GM23248 (cell line): Measurements from ENCODE around the gene COG5. TPM values are rescaled to one million over a fixed set of nuclear protein-coding genes. Genes with fewer than 3 reads are reported as not detected.

Source experiments
- DNase-seq: peaks from one replicate; pipeline ENCODE4 v3.0.0-alpha.2; 2015
- H2AFZ ChIP-seq: fragments of 200-600 bp; sonication (generic); 2 replicates; pipeline ENCODE4 v1.6.1; 2016; ENCODE audit warnings: antibody characterized with exemption
- H3F3A ChIP-seq: fragments of 200-600 bp; sonication (generic); 2 replicates; pipeline ENCODE4 v1.6.1; 2016; ENCODE audit warnings: mild to moderate bottlenecking, antibody characterized with exemption, mixed run types; ENCODE audit not compliant: insufficient read depth
- H3K27ac ChIP-seq: fragments of 200-600 bp; sonication (generic); 2 replicates; pipeline ENCODE4 v1.5.1; 2016; ENCODE audit warnings: mild to moderate bottlenecking
- H3K27me3 ChIP-seq: fragments of 200-600 bp; sonication (generic); replicated peaks from 2 replicates; pipeline ENCODE4 v1.6.1; 2016; ENCODE audit warnings: mild to moderate bottlenecking; ENCODE audit not compliant: insufficient read depth
- H3K36me3 ChIP-seq: fragments of 200-600 bp; sonication (generic); 2 replicates; pipeline ENCODE4 v1.6.1; 2016; ENCODE audit warnings: low read depth, mild to moderate bottlenecking
- H3K4me1 ChIP-seq: fragments of 200-600 bp; sonication (generic); 2 replicates; pipeline ENCODE4 v1.6.1; 2016; ENCODE audit warnings: mild to moderate bottlenecking; ENCODE audit not compliant: insufficient read depth
- H3K4me2 ChIP-seq: fragments of 200-600 bp; sonication (generic); one replicate; pipeline ENCODE4 v1.6.1; 2016; ENCODE audit warnings: mild to moderate bottlenecking; ENCODE audit not compliant: unreplicated experiment
- H3K4me3 ChIP-seq: fragments of 200-600 bp; sonication (generic); 2 replicates; pipeline ENCODE4 v1.5.1; 2016; ENCODE audit warnings: mild to moderate bottlenecking
- H3K79me2 ChIP-seq: fragments of 200-600 bp; sonication (generic); 2 replicates; pipeline ENCODE4 v1.6.1; 2016; ENCODE audit warnings: mild to moderate bottlenecking; ENCODE audit not compliant: insufficient read depth
- H3K9ac ChIP-seq: fragments of 200-600 bp; sonication (generic); 2 replicates; pipeline ENCODE4 v1.6.1; 2016; ENCODE audit warnings: mild to moderate bottlenecking
- H3K9me2 ChIP-seq: fragments of 200-600 bp; sonication (generic); 2 replicates; pipeline ENCODE4 v1.6.1; 2016; ENCODE audit warnings: mixed run types, mild to moderate bottlenecking, moderate library complexity; ENCODE audit not compliant: insufficient read depth
- H3K9me3 ChIP-seq: fragments of 200-600 bp; sonication (generic); one replicate; pipeline ENCODE4 v1.6.1; 2017; ENCODE audit warnings: low read depth
- H4K20me1 ChIP-seq: fragments of 200-600 bp; sonication (generic); 2 replicates; pipeline ENCODE4 v1.6.0; 2016; ENCODE audit not compliant: insufficient read depth
- EZH2 ChIP-seq: fragments of 200-600 bp; sonication (generic); IDR thresholded peaks from 2 replicates; pipeline ENCODE4 v1.6.1; 2018; ENCODE audit warnings: antibody characterized with exemption, mild to moderate bottlenecking; ENCODE audit not compliant: insufficient read depth, poor library complexity, severe bottlenecking
- EZH2phosphoT487 ChIP-seq: fragments of 200-600 bp; sonication (generic); IDR thresholded peaks from 2 replicates; pipeline ENCODE4 v1.6.1; 2018; ENCODE audit warnings: antibody characterized with exemption, moderate library complexity, mild to moderate bottlenecking, low read depth; ENCODE audit not compliant: insufficient read depth
- whole genome bisulfite sequencing, 2 experiments: methylation state at CpG; one replicate each; pipeline ENCODE4 v1.1.6; 2015 to 2017; ENCODE audit warnings: low lambda C conversion rate in 2 of 2, low coverage in 1 of 2; ENCODE audit errors: missing lambda C conversion rate in 2 of 2; 5-methylcytosine and 5-hydroxymethylcytosine counted together
- in situ Hi-C: fragments of 300-500 bp; cut with MboI; formaldehyde crosslinking; loops from 2 replicates; pipeline ENCODE4 v1.15.0; 2020
- polyA plus RNA-seq: library from polyadenylated mRNA; unstranded; fragments of >200 nt; fragmentation: Nextera tagmentation; extraction: Ambion mirVana; gene quantifications from 2 replicates; pipeline ENCODE4 v1.2.1, GENCODE V29; 2016
- total RNA-seq: library from RNA; depleted of rRNA; stranded (reverse); fragments of >200 nt; shearing (Covaris generic); gene quantifications from 2 replicates; pipeline ENCODE4 v1.2.3, GENCODE V29; 2014

The COG5 gene
- total and polyA plus RNA-seq, 2 experiments from 2014 or later = 20.7 to 26.0 TPM

GRCh38 chr7:107390916-107391315, 172.8 kb downstream of the COG5 start:
- Histone ChIP-seq H3K4me2 (no peak overlapping the region), H2AFZ (no peak overlapping the region), H3K27ac (no peak overlapping the region), H3K36me3 (no peaks in the 10 kb centered on the region), H3K4me1 (peaks cover 20% of the 10 kb centered on the region), H3K27me3 (no peaks in the 10 kb centered on the region), H3K4me3 (no peak overlapping the region), H4K20me1 (no peaks in the 10 kb centered on the region), H3F3A (peaks cover 19% of the 10 kb centered on the region), H3K9me3 (no peaks in the 10 kb centered on the region), H3K9me2 (no peaks in the 10 kb centered on the region), H3K9ac (no peak overlapping the region), H3K79me2 (no peaks in the 10 kb centered on the region)
- 53 to 54% methylated on average over 8 of the region's 8 CpGs for WGBS, 2 experiments
- in situ Hi-C loops = no loop called here
- DNase-seq = no peak
- no peak for TF ChIP-seq EZH2phosphoT487
- TF ChIP-seq EZH2 = no peak

GRCh38 chr7:107388604-107389003, 175.1 kb downstream of the COG5 start:
- H3K79me2 ChIP-seq = no peaks in the 10 kb centered on the region
- no peaks in the 10 kb centered on the region for H4K20me1 ChIP-seq
- H3K27me3 ChIP-seq = no peaks in the 10 kb centered on the region
- in situ Hi-C loops = no loop called here
- no peak overlapping the region for H3K9ac ChIP-seq
- H3K27ac ChIP-seq = no peak overlapping the region
- 97 to 98% methylated on average over 8 of the region's 8 CpGs for WGBS, 2 experiments
- H2AFZ ChIP-seq = no peak overlapping the region
- no peak for TF ChIP-seq EZH2phosphoT487
- no peak for TF ChIP-seq EZH2
- H3K4me3 ChIP-seq = no peak overlapping the region
- peaks cover 8% of the 10 kb centered on the region; the same call in 1 of the 2 replicates for H3K4me1 ChIP-seq
- H3K9me2 ChIP-seq = no peaks in the 10 kb centered on the region
- no peak for DNase-seq
- H3K36me3 ChIP-seq = no peaks in the 10 kb centered on the region
- peaks cover 8% of the 10 kb centered on the region; the same call in 1 of the 2 replicates for H3F3A ChIP-seq
- H3K9me3 ChIP-seq = no peaks in the 10 kb centered on the region
- no peak overlapping the region for H3K4me2 ChIP-seq

- TF ChIP-seq EZH2phosphoT487 = no peak
- TF ChIP-seq EZH2 = no peak
- Histone ChIP-seq H3K9me3 (no peaks in the 10 kb centered on the region), H3K79me2 (no peaks in the 10 kb centered on the region), H3K9ac (no peak overlapping the region), H2AFZ (no peak overlapping the region), H3K4me3 (no peak overlapping the region), H3K9me2 (no peaks in the 10 kb centered on the region), H4K20me1 (no peaks in the 10 kb centered on the region), H3K36me3 (no peaks in the 10 kb centered on the region), H3K4me1 (peaks cover 8% of the 10 kb centered on the region; the same call in 1 of the 2 replicates), H3K27me3 (no peaks in the 10 kb centered on the region), H3K4me2 (peak overlapping the region; percentile 34), H3K27ac (peak overlapping the region; percentile 44; the same call in 1 of the 2 replicates), H3F3A (peaks cover 8% of the 10 kb centered on the region; the same call in 1 of the 2 replicates)
- WGBS, 2 experiments = 31 to 36% methylated on average over 6 of the region's 6 CpGs
- in situ Hi-C loops = no loop called here
- DNase-seq = peak; percentile 55
These were observed 176.0 kb downstream of the COG5 start for GRCh38 chr7:107387573-107388219.

GRCh38 chr7:107387128-107387527, 176.6 kb downstream of the COG5 start:
- H3K9ac ChIP-seq = no peak overlapping the region
- in situ Hi-C loops = no loop called here
- H3K27ac ChIP-seq = peak overlapping the region; percentile 44; the same call in 1 of the 2 replicates
- H2AFZ ChIP-seq = no peak overlapping the region
- no peaks in the 10 kb centered on the region for H4K20me1 ChIP-seq
- H3F3A ChIP-seq = peaks cover 8% of the 10 kb centered on the region; the same call in 1 of the 2 replicates
- H3K4me3 ChIP-seq = no peak overlapping the region
- no peaks in the 10 kb centered on the region for H3K27me3 ChIP-seq
- no peak for DNase-seq
- 74 to 75% methylated on average over 6 of the region's 6 CpGs for WGBS, 2 experiments
- H3K36me3 ChIP-seq = no peaks in the 10 kb centered on the region
- H3K4me1 ChIP-seq = peaks cover 8% of the 10 kb centered on the region; the same call in 1 of the 2 replicates
- no peak for TF ChIP-seq EZH2
- no peak for TF ChIP-seq EZH2phosphoT487
- no peaks in the 10 kb centered on the region for H3K9me3 ChIP-seq
- peak overlapping the region; percentile 34 for H3K4me2 ChIP-seq
- H3K9me2 ChIP-seq = no peaks in the 10 kb centered on the region
- no peaks in the 10 kb centered on the region for H3K79me2 ChIP-seq
